Activated gamma-delta T cell treated with anti-CD3 and anti-CD28 coated beads, Interleukin-2, amount 50 U/mL, for 16 hours (primary cell): Measurements from ENCODE around the gene MTCH2.
"Not testable (repeated sequence)": the region's sequence is repeated elsewhere in the genome, so short reads cannot be mapped to it uniquely, and the experiment has no call there.

Experiments used
- DNase-seq: peaks from one replicate; pipeline ENCODE4 v3.0.0-alpha.2; 2020; ENCODE audit warnings: low read depth

Gene MTCH2

GRCh38 chr11:47636331-47636730 lies 6.0 kb downstream of the MTCH2 start:
- DNase-seq = not testable (repeated sequence)

DNA sequence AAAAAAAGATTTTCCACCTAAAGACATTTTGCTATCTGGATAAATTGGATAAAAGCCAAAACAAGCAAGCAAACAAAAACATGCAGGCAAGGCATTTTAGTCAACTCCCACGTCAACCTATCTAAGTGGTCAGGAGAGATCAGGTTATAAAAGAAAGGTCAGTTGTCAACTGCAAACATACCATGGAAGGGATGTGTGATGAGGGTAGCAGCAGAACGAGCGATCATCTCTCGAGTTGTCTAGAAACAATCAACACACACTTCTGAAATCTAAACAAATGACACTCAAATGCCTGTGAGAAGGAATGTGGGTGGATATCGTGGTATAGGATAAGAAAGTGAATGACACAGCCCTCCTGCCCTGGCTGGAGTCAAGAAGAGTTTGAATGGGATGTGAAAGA lies 10.9 kb downstream of the MTCH2 start:
- DNase-seq = no peak

DNA sequence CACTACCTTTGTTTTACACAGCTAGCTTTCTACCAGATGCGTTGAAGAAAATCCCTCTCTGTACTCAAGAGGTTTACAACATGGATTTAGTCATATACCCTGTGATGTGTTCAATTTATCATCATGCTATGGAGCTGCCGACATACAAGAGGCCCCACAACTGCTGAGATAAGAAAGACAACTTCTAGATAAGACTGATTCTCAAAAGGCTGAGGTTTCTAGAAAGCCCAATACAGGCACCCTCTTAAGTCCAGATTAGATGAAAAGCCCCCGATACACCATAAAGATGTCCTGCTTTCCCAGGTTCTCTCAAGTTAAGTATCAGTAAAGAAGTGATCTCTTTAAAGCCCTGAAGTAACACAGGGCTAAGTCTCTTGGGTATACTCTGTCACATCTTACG lies 14.3 kb downstream of the MTCH2 start:
- DNase-seq = no peak

GRCh38 chr11:47626234-47626633 lies 16.1 kb downstream of the MTCH2 start:
- no peak for DNase-seq

DNA sequence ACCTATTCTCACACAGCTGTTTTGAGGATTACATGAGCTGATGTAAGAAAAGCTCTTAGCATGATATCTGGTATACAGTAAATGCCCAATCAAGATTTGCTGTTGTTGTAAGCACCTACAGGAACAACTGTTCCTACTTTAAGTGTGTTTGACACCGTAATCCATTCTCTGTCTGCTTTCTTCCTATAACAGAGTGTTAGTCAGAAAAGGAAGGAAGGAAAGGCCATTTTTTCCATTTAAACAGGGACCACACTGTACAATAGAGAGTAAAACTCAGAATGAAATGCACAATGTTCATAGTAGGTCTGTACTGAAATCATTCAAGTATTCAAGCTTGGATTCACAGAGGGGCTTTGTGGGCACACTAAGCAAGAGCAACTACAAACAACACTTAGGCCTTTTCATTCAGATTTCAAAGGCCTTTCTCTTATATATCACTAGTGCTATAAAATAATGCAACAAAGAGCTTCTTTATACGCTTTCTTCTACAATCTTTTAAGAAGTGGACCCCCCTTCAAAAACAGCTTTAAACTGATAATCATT lies 21.5 kb downstream of the MTCH2 start:
- DNase-seq = no peak

DNA sequence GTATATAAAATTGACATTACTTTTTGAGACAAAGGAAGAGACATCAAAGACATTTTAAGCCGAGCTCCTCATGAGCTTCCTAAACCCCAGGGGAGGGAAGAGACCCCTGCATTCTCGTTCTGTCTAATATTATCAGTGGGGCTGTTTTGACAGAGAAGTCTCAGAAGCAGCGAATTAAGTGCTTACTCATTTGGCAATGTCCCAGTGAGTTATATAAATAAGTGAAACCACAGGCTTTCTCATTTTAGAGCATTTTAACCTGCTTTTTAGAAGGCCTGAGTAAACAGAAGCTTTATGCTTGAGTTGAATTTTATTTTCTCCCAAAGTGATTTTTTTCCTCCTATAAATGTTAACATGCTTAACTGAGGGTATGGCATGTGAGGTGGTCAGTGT lies 24.9 kb downstream of the MTCH2 start:
- no peak for DNase-seq

DNA sequence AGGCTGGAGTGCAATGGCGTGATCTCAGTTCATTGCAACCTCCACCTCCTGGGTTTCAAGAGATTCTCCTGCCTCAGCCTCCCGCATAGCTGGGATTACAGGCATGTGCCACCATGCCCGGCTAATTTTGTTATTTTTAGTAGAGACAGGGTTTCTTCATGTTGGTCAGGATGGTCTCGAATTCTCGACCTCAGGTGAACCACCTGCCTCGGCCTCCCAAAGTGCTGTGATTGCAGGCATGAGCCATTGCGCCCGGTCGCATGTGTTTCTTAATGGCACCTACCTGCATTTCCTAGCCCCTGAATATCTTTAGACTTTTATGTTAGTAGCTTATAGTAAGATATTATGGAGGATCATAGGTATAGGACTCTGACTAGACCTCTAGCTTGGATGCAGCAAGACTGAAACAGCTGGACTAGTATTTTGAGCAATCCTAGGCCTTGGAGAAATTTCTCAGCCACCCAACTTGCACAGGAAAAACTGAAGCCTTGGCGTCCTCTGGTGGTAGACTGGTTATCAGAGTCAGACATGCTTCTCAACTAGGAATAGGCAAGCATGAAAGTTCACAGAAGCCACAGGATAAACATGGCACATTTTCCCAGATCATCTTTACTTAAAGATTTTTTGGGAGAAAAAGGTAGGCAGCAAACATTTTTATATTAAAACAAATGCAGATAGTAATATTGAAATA lies 25.5 kb downstream of the MTCH2 start:
- DNase-seq = no peak

DNA sequence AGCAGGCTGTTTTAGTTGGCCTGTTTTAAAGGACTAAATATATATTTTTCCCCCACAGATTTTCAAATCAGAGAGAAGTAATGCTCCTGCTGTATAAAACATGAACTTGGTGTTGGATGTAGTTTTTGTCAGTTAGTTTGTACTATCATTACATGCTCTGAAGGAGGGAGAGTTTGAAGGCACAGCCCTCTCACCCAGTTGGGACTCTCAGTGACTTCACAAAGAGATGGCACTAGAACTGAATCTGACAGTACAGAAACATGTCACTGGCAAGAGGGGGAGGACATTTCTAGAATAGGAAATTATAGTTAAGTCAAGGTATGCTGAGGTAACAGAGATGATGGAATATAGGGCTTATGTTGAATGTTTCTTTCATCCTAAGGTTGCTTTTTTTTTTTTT lies 27.1 kb downstream of the MTCH2 start:
- no peak for DNase-seq

GRCh38 chr11:47611348-47611794 lies 31.0 kb downstream of the MTCH2 start:
- no peak for DNase-seq

DNA sequence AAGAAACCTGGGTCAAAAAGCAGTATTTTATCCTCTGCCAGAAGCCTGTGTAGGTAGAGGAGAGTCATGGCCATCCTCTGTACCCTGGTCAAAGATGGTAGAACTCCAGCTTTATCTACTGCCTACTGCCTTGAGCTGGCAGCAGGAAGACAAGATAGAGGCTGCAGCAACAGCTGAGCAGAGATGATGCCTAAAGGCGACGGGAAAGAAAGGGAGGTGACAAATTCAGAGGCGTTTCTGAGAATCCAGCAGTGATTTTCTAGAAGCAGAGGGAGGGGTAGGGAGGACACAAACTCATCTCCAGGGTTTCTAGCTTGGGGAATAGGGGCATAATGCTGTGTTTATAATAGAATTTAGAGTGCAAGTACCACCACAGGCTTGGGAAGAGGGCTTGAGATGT lies 32.7 kb downstream of the MTCH2 start:
- no peak for DNase-seq

- DNase-seq = no peak
Observed at GRCh38 chr11:47607380-47607779, 35.0 kb downstream of the MTCH2 start.

- no peak for DNase-seq
Observed at GRCh38 chr11:47606731-47607130, 35.6 kb downstream of the MTCH2 start.

DNA sequence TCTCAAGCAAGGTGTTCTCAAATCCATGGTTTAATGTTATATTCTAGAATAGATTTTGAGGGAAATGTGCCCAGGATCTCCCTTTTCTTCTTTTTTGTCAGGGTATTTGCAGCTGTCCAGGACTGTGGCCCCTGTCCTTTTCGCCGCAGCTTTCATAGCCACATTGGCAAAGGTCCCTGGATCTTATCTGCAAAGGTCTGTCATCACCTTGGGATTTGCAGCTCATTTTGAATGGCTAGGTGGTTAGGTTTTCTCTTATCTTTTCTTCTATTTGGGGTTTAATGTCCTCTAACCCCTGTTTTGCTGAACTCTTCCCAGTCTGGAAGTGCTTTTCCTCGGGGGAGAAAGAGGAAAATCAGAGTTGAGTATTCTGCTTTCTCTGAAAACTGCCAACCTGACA lies 36.4 kb downstream of the MTCH2 start:
- no peak for DNase-seq

DNA sequence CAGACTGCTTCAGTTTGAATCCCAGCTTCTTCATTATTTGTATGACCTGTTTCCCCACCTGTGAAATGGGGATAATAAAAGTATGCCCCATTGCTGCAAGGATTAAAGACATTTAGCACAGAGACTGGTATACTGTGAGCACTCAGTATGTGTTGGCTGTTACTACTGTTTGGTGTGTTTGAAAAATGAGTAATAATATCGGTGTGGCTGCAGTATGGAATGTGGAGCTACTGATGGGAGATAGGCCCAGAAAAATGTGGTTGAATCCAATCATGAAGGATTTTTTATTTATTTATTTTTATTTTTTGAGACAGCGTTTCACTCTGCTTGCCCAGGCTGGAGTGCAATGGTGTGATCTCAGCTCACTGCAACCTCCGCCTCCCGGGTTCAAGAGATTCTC lies 39.1 kb downstream of the MTCH2 start:
- no peak for DNase-seq

GRCh38 chr11:47599902-47600301 lies 42.5 kb downstream of the MTCH2 start:
- DNase-seq = no peak

GRCh38 chr11:47595967-47596366 lies 46.4 kb downstream of the MTCH2 start:
- no peak for DNase-seq

GRCh38 chr11:47595029-47595428 lies 47.3 kb downstream of the MTCH2 start:
- DNase-seq = no peak

DNA sequence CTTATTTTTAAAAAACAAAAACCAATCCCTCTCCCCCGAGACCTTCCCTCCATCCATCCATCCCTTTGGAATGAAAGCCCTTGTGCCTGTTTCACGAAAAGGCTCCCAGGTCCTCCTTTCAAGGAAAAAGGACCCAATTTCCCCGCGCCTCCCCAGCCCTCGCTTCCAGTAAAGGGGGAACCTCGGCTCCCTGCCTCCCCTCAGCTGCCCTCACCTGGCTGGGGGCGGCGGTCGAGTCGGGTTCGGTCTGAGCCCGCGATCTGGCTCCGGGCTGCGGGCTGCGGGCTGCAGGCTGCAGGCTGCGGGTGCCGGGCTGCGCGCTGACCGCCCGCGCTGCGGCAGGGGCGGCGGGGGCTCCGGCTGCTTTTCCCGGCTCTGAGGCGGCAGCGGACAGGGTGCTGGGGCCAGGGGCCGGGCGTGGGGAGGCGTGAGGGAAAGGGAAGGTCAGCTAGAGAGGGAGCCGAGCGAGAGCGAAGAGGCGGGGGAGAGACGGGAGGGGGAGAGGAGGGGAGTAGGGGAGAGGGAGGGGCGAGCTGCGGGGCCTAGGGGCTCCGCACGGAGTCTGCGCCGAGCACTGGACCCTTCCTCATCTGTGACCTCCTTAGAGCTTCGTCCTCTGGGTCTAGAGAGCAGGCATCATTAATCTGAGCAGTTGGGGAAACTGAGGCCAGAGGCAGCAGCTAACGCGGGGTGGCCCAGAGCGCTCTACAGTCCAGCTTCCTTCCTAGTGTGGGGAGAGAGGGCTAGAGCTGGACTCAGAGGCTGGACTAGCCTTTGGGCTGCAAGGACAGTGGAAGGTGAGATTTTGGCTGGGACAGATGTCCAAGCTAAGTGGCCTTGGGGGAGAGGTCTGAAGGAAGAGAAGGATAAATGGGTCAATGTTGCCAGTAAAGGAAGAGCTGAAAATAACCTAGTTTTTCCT lies 48.2 kb downstream of the MTCH2 start, which contains the start of gene C1QTNF4:
Gene C1QTNF4 (minus strand): TSS at position 478 of the 922 bp plus-strand sequence. CDS start 3,601 bp downstream, outside the sequence.
- no peak for DNase-seq

DNA sequence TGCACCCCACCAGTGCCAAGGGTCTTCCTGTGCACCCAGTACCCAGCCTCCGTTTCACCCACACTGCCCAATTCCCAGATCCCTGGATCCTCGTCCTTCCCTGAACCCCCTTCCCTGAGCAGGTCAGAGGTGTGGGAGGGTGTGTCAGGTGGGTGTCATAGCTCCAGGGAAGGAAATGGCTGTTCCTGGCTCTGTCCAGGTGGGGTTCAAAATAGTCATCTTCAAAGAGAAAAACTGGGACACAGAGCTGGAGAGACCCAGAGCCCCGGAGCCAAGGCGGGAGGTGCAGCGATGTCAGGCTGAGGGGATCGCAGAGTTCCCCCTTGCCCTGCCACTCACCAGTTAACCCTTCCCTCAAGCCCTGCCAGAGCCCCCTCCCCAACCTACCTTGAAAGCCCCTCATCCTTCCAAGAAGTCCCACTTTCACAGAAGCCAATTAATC lies 48.8 kb downstream of the MTCH2 start:
- no peak for DNase-seq

GRCh38 chr11:47592970-47593369 lies 49.4 kb downstream of the MTCH2 start:
- DNase-seq = no peak

- no peak for DNase-seq
Observed at GRCh38 chr11:47592251-47592650, 50.1 kb downstream of the MTCH2 start.

GRCh38 chr11:47591764-47592163 lies 50.6 kb downstream of the MTCH2 start:
- DNase-seq = no peak
